Measurements from ENCODE around the gene ASTN1. TPM values are rescaled to one million over a fixed set of nuclear protein-coding genes. Genes with fewer than 3 reads are reported as not detected.

ASTN1 gene
- total RNA-seq, 1 experiment from 2014 or later, result not detected

DNA sequence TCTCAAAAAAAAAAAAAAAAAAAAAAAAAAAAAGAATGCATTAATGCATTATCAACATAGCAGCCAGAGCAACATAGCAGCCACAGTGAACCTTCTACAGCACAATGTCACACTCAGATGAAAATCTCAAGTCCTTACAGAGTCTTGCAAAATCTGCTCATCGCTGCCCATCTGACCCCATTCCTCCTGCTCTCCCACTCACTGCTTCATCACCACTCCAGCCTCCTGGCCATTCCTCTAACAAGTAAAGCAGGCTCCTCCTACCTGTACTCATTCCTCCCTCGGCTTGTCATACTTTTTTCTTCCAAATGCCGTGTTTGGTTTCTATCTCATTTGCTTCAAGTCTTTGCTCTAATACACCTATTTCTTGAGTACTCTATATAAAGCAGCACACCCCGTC is 35.8 kb upstream of the ASTN1 start:
- Histone ChIP-seq H3F3A (ENCODE audit: low read length, unreplicated experiment) (no peaks in the 10 kb centered on the region), H3K9me2 (replicated peaks; ENCODE audit: low read length) (no peaks in the 10 kb centered on the region), H3K4me2 (ENCODE audit: low read length) (no peak overlapping the region), H3K79me2 (ENCODE audit: low read length) (no peaks in the 10 kb centered on the region), H3K4me3 (ENCODE audit: low read length) (no peak overlapping the region), H3K4me1 (ENCODE audit: insufficient read depth, low read length) (no peaks in the 10 kb centered on the region), H3K9me3 (ENCODE audit: low read length) (no peaks in the 10 kb centered on the region), H3K27ac (ENCODE audit: low read length) (no peak overlapping the region), H2AFZ (ENCODE audit: low read length) (no peak overlapping the region), H3K36me3 (ENCODE audit: low read depth, low read length) (no peaks in the 10 kb centered on the region), H3K27me3 (ENCODE audit: low read length) (no peaks in the 10 kb centered on the region), H3K9ac (ENCODE audit: low read length) (no peak overlapping the region), H4K20me1 (ENCODE audit: low read length) (no peaks in the 10 kb centered on the region)
- ATAC-seq, result no peak
- ChIA-PET CTCF (no interaction called here), POLR2A (ENCODE audit: unreplicated experiment) (no interaction called here)
- no peak for DNase-seq
- BruUV-seq (replicated peaks), result no TSS peak
- no peak for TF ChIP-seq EZH2phosphoT487 (IDR thresholded peaks at IDR 0.05; ENCODE audit: borderline replicate concordance, low read length)
- no peak for TF ChIP-seq EZH2 (IDR thresholded peaks at IDR 0.05; ENCODE audit: low read length, unreplicated experiment)
- TF ChIP-seq, protein P1, sequence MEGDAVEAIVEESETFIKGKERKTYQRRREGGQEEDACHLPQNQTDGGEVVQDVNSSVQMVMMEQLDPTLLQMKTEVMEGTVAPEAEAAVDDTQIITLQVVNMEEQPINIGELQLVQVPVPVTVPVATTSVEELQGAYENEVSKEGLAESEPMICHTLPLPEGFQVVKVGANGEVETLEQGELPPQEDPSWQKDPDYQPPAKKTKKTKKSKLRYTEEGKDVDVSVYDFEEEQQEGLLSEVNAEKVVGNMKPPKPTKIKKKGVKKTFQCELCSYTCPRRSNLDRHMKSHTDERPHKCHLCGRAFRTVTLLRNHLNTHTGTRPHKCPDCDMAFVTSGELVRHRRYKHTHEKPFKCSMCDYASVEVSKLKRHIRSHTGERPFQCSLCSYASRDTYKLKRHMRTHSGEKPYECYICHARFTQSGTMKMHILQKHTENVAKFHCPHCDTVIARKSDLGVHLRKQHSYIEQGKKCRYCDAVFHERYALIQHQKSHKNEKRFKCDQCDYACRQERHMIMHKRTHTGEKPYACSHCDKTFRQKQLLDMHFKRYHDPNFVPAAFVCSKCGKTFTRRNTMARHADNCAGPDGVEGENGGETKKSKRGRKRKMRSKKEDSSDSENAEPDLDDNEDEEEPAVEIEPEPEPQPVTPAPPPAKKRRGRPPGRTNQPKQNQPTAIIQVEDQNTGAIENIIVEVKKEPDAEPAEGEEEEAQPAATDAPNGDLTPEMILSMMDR (conservative IDR thresholded peaks at IDR 0.05; ENCODE audit: low read depth, low read length), result no peak
- intact Hi-C loops (cut with micrococcal nuclease), result no loop called here

DNA sequence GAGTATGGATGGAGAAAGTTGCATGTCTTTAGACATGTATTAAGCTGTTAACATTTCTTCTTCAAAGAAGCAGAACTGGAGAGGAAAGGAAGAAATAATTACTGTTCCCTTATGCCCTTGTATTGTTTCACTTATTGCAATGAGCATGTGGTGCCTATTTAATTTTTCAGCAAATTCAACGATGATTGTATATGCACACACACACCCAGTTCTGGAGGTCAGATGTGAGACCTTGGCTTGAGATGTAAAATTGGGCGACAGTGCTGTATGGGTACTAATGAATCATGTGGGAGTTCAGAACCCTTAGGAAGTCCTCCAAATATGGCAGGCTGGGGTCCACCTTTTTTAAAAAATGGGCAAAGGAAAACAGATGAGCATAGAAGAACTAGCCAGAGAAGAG is 33.7 kb upstream of the ASTN1 start:
- CTCF ChIA-PET, result no interaction called here

GRCh38 chr1:177190308-177190970 is 25.9 kb upstream of the ASTN1 start:
- Histone ChIP-seq H3K27ac (ENCODE audit: low read length) (no peak overlapping the region), H4K20me1 (ENCODE audit: low read length) (no peaks in the 10 kb centered on the region), H3K36me3 (ENCODE audit: low read depth, low read length) (no peaks in the 10 kb centered on the region), H2AFZ (ENCODE audit: low read length) (no peak overlapping the region), H3F3A (ENCODE audit: low read length, unreplicated experiment) (no peaks in the 10 kb centered on the region), H3K27me3 (ENCODE audit: low read length) (no peaks in the 10 kb centered on the region), H3K9me3 (ENCODE audit: low read length) (no peaks in the 10 kb centered on the region), H3K4me3 (ENCODE audit: low read length) (no peak overlapping the region), H3K4me1 (ENCODE audit: insufficient read depth, low read length) (no peaks in the 10 kb centered on the region), H3K4me2 (ENCODE audit: low read length) (no peak overlapping the region), H3K9ac (ENCODE audit: low read length) (no peak overlapping the region), H3K79me2 (ENCODE audit: low read length) (no peaks in the 10 kb centered on the region), H3K9me2 (replicated peaks; ENCODE audit: low read length) (no peaks in the 10 kb centered on the region)
- intact Hi-C loops (cut with micrococcal nuclease), result no loop called here
- CTCF ChIA-PET, result no interaction called here
- no TSS peak for BruUV-seq (replicated peaks)
- DNase-seq (no peak), ATAC-seq (no peak)
- POLR2A ChIA-PET (ENCODE audit: unreplicated experiment), result no interaction called here
- TF ChIP-seq EZH2 (IDR thresholded peaks at IDR 0.05; ENCODE audit: low read length, unreplicated experiment), result no peak
- no peak for TF ChIP-seq EZH2phosphoT487 (IDR thresholded peaks at IDR 0.05; ENCODE audit: borderline replicate concordance, low read length)
- TF ChIP-seq, protein P1 (conservative IDR thresholded peaks at IDR 0.05; ENCODE audit: low read depth, low read length), result no peak

More for the DNA sequence above, 33.7 kb upstream of the ASTN1 start:
- DNase-seq (no peak), ATAC-seq (no peak)
- Histone ChIP-seq H3F3A (ENCODE audit: low read length, unreplicated experiment) (no peaks in the 10 kb centered on the region), H3K27me3 (ENCODE audit: low read length) (no peaks in the 10 kb centered on the region), H3K9ac (ENCODE audit: low read length) (no peak overlapping the region), H3K9me3 (ENCODE audit: low read length) (no peaks in the 10 kb centered on the region), H2AFZ (ENCODE audit: low read length) (no peak overlapping the region), H3K79me2 (ENCODE audit: low read length) (no peaks in the 10 kb centered on the region), H3K4me3 (ENCODE audit: low read length) (no peak overlapping the region), H3K36me3 (ENCODE audit: low read depth, low read length) (no peaks in the 10 kb centered on the region), H3K9me2 (replicated peaks; ENCODE audit: low read length) (no peaks in the 10 kb centered on the region), H3K27ac (ENCODE audit: low read length) (no peak overlapping the region), H3K4me1 (ENCODE audit: insufficient read depth, low read length) (no peaks in the 10 kb centered on the region), H4K20me1 (ENCODE audit: low read length) (no peaks in the 10 kb centered on the region), H3K4me2 (ENCODE audit: low read length) (no peak overlapping the region)
- no TSS peak for BruUV-seq (replicated peaks)
- POLR2A ChIA-PET (ENCODE audit: unreplicated experiment), result no interaction called here
- intact Hi-C loops (cut with micrococcal nuclease), result no loop called here
- TF ChIP-seq, protein P1 (conservative IDR thresholded peaks at IDR 0.05; ENCODE audit: low read depth, low read length), result no peak
- TF ChIP-seq EZH2 (IDR thresholded peaks at IDR 0.05; ENCODE audit: low read length, unreplicated experiment), result no peak
- no peak for TF ChIP-seq EZH2phosphoT487 (IDR thresholded peaks at IDR 0.05; ENCODE audit: borderline replicate concordance, low read length)
